ENCODE measurements around the gene CDHR2. TPM values are rescaled to one million over a fixed set of nuclear protein-coding genes. Genes with fewer than 3 reads are reported as not detected.

CDHR2 gene
- not detected in 2 replicates for total RNA-seq

GRCh38 chr5:176548967-176549444, at the start of gene CDHR2:
TSS of gene CDHR2 (plus strand) at chr5:176549342. CDS start at chr5:176565353, 16,011 bp downstream.
- no peak for DNase-seq (ENCODE audit: extremely low read depth, low read depth, low spot score)

GRCh38 chr5:176500511-176500910, 48.6 kb upstream of the CDHR2 start:
- DNase-seq (ENCODE audit: extremely low read depth, low read depth, low spot score) = no peak

- no peak for DNase-seq (ENCODE audit: extremely low read depth, low read depth, low spot score)
These were observed 47.8 kb upstream of the CDHR2 start for GRCh38 chr5:176501333-176501732.

GRCh38 chr5:176503496-176503895, 45.6 kb upstream of the CDHR2 start:
- no peak for DNase-seq (ENCODE audit: extremely low read depth, low read depth, low spot score)

- DNase-seq (ENCODE audit: extremely low read depth, low read depth, low spot score) = no peak
These were observed 41.2 kb upstream of the CDHR2 start for GRCh38 chr5:176507911-176508310.

- no peak for DNase-seq (ENCODE audit: extremely low read depth, low read depth, low spot score)
These were observed 40.5 kb upstream of the CDHR2 start for GRCh38 chr5:176508603-176509002.

GRCh38 chr5:176513788-176514187, 35.4 kb upstream of the CDHR2 start:
- DNase-seq (ENCODE audit: extremely low read depth, low read depth, low spot score) = no peak

GRCh38 chr5:176514244-176514950, 34.7 kb upstream of the CDHR2 start:
- DNase-seq (ENCODE audit: extremely low read depth, low read depth, low spot score) = no peak

GRCh38 chr5:176515396-176515795, 33.7 kb upstream of the CDHR2 start:
- no peak for DNase-seq (ENCODE audit: extremely low read depth, low read depth, low spot score)

- no peak for DNase-seq (ENCODE audit: extremely low read depth, low read depth, low spot score)
These were observed 32.0 kb upstream of the CDHR2 start for GRCh38 chr5:176517053-176517661.

- no peak for DNase-seq (ENCODE audit: extremely low read depth, low read depth, low spot score)
These were observed 29.1 kb upstream of the CDHR2 start for GRCh38 chr5:176519810-176520720.

GRCh38 chr5:176521286-176521685, 27.9 kb upstream of the CDHR2 start:
- no peak for DNase-seq (ENCODE audit: extremely low read depth, low read depth, low spot score)

- no peak for DNase-seq (ENCODE audit: extremely low read depth, low read depth, low spot score)
These were observed 27.4 kb upstream of the CDHR2 start for GRCh38 chr5:176521699-176522263.

GRCh38 chr5:176524138-176524537, 25.0 kb upstream of the CDHR2 start:
- DNase-seq (ENCODE audit: extremely low read depth, low read depth, low spot score) = no peak

GRCh38 chr5:176524987-176525386, 24.2 kb upstream of the CDHR2 start:
- DNase-seq (ENCODE audit: extremely low read depth, low read depth, low spot score) = no peak

GRCh38 chr5:176525677-176526076, 23.5 kb upstream of the CDHR2 start:
- DNase-seq (ENCODE audit: extremely low read depth, low read depth, low spot score) = no peak

GRCh38 chr5:176526462-176526861, 22.7 kb upstream of the CDHR2 start:
- no peak for DNase-seq (ENCODE audit: extremely low read depth, low read depth, low spot score)

- no peak for DNase-seq (ENCODE audit: extremely low read depth, low read depth, low spot score)
These were observed 21.6 kb upstream of the CDHR2 start for GRCh38 chr5:176527246-176528222.

- no peak for DNase-seq (ENCODE audit: extremely low read depth, low read depth, low spot score)
These were observed 20.8 kb upstream of the CDHR2 start for GRCh38 chr5:176528301-176528700.

- no peak for DNase-seq (ENCODE audit: extremely low read depth, low read depth, low spot score)
These were observed 20.4 kb upstream of the CDHR2 start for GRCh38 chr5:176528761-176529115.

Measured in glomerular endothelial cell (primary cell).